ENCODE results near the gene RPL7L1. TPM values are rescaled to one million over a fixed set of nuclear protein-coding genes. Genes with fewer than 3 reads are reported as not detected.
"Not testable (repeated sequence)": the region's sequence is repeated elsewhere in the genome, so short reads cannot be mapped to it uniquely, and the experiment has no call there.

Gene RPL7L1
- 10 to 100 TPM; 50.8 to 60.8 TPM for total RNA-seq
- long read RNA-seq, full-length matches to known transcripts: 12 of 16 reads
- long read RNA-seq, partial matches to known transcripts: 1 of 16 reads
- long read RNA-seq, other reads (novel, unspliced or antisense): 3 of 16 reads

- peak; percentile 81 for DNase-seq
- intact Hi-C loops (cut with DNase I): loop anchor here (5.0 to 10.0 kb wide), 2 partner anchors 132 to 155 kb away; partner anchors contain the start of genes PRPH2 (in 1 of the 2) and TBCC (in 1 of the 2)
- ATAC-seq: peak; percentile 97 to 98
Observed at GRCh38 chr6:42879372-42880239, at the start of gene RPL7L1. RPL7L1 (plus strand) TSS chr6:42879616; CDS start chr6:42879911, 295 bp downstream.

- intact Hi-C loops (cut with DNase I): no loop called here
- no peak for DNase-seq
- ATAC-seq: no peak
Observed at GRCh38 chr6:42831237-42831636, 48.2 kb upstream of the RPL7L1 start.

DNA sequence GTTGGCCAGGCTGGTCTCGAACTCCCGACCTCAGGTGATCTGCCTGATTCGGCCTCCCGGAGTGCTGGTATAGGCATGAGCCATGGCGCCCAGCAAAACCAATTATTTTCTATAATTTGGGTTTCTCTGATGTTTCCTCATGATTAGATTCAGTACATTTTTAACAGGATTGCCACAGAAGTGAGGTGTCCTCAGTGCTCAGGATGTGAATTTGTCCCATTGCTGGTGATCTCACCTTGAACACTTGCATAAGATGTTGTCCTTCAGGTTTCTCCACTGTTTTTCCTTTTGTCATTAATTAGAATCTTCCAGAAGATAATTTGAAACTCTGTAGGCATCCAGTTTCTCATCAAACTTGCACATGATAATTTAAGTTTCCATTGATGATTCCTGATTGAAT lies 45.4 kb upstream of the RPL7L1 start:
- intact Hi-C loops (cut with DNase I): no loop called here
- ATAC-seq: no peak
- no peak for DNase-seq

DNA sequence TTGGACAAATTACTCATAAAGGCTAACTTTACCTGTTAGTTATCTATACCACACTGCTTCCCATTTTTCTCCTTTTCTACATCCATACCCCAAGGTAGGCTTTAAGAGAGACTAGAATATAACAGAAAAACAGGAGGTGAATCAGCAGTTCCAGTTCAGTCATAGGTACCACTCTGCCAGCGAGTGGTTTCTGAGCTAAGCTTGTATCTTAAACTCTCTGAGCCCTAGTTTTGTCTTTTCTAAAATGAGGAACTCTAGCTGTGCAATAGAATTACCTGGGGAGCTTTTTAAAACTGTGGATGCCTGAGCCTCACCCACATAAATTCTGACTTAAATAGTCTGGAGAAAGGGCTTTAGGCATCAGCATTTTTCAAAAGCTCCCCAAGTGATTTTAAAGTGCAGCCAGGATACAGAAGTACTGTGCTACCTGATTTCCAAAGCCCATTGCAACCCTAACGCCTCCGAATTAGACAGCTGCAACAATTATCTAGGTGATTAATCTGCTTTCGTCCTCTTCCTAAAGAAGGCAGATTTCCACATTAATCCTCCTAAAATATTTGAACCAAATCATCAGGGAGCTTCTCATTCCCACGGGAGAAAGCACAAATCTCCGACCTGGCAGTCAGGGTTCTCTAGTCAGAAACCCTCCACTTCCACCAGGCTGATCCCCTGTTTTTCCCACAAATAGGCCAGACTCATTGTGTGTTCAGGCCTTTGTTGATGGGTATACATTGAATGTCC lies 37.4 kb upstream of the RPL7L1 start:
- intact Hi-C loops (cut with DNase I): no loop called here
- no peak for DNase-seq
- no peak for ATAC-seq

DNA sequence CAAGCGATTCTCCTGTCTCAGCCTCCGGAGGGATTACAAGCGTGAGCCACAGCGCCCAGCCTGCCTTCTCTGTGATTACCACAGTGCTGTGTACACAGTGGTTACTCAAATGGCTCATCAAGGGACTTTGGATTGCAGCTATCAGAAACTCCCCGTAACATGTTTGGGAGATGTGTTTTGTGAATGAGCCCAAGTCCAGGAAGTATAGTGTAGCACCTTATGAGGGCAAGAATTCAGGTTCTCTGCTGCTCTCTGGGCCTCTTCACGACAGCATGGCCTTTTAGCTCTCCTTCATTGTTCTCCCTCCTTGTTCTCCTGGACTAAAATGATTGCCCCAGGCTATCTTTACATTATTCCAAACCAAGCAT lies 34.1 kb upstream of the RPL7L1 start:
- DNase-seq: no peak
- intact Hi-C loops (cut with DNase I): no loop called here
- no peak for ATAC-seq

GRCh38 chr6:42846505-42846904 lies 32.9 kb upstream of the RPL7L1 start:
- ATAC-seq (no peak), DNase-seq (no peak)
- intact Hi-C loops (cut with DNase I): no loop called here

DNA sequence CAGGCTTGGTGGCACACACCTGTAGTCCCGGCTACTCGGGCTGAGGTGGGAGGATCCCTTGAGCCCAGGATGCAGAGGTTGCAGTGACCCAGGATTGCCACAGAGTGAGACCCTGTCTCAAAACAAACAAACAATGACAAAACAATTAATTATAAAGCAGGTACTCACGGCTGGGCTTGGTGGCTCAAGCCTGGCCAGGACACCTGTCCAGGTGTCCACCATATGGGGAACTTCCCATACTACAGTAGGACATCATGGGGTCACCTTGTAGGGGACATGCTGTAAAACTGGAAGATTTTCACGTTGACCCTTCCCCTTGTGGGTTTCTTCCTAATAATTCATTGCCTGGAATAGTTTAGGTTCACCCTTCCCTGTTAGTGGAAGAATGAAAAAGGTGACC lies 30.7 kb upstream of the RPL7L1 start:
- no peak for DNase-seq
- intact Hi-C loops (cut with DNase I): no loop called here
- ATAC-seq: no peak

DNA sequence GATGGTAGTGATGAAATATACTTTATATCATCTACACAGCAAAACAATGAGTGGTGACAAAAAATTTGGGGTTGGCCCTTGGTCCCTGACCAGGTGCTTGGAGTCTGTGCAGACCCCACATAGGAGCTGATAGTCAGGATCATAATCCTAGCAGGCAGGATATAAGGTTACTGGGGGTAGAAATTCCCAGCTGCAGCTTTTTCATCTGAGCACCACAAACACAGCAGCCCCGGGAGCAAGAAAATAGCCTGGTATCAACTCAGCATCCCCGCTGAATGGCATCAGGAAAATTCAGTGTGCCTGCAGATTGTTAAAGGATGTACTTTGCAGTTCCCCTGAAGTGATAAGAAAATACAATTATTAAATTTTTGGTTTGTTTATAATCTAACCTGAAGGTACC lies 27.8 kb upstream of the RPL7L1 start:
- no peak for ATAC-seq
- no peak for DNase-seq
- intact Hi-C loops (cut with DNase I): no loop called here

DNA sequence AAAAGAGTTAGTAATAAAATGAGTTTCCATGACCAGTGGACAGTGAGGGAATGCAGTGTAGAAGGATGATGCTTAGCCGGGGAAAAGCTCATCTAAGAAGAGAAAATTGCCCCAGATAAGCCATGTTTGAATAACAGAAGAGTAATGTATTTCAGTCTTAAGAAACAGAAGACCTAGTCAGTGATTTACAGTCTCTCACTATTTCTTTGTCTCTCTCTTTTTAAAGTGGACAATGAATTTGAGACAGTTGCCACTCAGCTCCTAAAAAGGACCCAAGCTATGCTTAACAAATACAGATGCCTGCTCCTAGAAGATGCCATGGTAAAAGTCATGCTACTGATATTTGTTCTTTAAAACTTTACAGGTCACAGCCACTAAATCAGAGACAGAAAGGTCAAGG lies 19.4 kb upstream of the RPL7L1 start:
- intact Hi-C loops (cut with DNase I): no loop called here
- ATAC-seq: no peak
- no peak for DNase-seq

DNA sequence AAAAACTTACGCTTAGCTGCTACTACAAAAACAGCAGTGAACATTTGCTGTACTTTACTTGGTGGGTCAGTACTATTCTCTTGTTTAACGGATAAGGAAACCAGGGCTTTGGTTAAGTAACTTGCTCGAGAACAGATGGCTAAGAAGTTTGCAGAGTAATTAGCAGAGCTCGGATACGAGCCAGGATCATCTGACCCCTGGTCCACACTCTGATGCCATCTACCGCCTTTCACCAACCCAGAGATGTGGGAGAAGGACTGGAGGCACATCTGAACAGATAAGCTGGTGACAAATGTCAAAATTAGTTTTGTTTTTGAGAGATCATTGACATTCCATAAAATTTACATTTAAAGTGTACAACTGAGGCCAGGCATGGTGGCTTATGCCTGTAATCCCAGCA lies 18.9 kb upstream of the RPL7L1 start:
- DNase-seq (no peak), ATAC-seq (no peak)
- intact Hi-C loops (cut with DNase I): no loop called here

DNA sequence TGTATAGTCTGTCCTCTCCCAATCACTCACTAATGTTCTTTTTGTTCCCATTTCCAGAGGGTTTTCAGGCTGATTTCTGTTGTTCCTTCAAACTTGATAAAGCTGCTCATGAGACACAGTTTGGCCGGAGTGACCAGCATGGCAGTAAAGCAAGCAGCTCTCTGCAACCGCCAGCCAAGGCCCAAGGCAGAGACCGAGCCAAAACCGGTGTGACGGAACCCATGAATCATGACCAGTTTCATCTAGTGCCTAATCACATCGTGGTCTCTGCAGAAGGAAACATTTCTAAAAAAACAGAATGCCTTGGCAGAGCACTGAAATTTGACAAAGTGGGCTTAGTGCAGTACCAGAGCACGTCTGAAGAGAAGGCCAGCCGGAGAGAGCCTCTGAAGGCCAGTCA lies 14.8 kb upstream of the RPL7L1 start:
- ATAC-seq (no peak), DNase-seq (peak; percentile 46)
- intact Hi-C loops (cut with DNase I): no loop called here

- DNase-seq (no peak), ATAC-seq (no peak)
- intact Hi-C loops (cut with DNase I): loop anchor here in 1 of 2 donors (10.0 kb wide), 1 partner anchor 146 kb away; the partner anchor contains the start of gene PRPH2
Observed at GRCh38 chr6:42870145-42870936, 9.1 kb upstream of the RPL7L1 start.

DNA sequence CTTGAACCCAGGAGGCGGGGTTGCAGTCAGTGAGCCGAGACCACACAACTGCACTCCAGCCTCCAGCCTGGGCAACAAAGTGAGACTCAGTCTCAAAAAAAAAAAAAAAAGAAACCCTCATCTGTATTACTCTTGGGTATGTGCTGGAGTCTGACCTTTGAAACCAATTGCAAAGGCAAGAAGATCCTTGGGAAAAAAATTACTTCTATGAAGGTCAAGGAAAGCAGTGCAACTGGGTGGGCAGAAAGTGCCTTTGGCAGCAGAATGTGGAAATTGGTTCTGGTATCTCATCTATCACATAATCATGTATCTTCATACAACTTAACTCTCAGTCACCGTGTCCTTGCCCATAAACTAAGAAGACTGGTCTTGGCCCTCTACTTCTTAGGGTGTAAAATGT lies 7.7 kb upstream of the RPL7L1 start:
- DNase-seq (no peak), ATAC-seq (no peak)
- intact Hi-C loops (cut with DNase I): loop anchor here in 1 of 2 donors (10.0 kb wide), 1 partner anchor 147 kb away; the partner anchor contains the start of gene PRPH2

GRCh38 chr6:42873313-42873712 lies 6.1 kb upstream of the RPL7L1 start:
- no peak for DNase-seq
- intact Hi-C loops (cut with DNase I): loop anchor here in 1 of 2 donors (10.0 kb wide), 1 partner anchor 149 kb away; the partner anchor contains the start of gene PRPH2
- ATAC-seq: no peak

DNA sequence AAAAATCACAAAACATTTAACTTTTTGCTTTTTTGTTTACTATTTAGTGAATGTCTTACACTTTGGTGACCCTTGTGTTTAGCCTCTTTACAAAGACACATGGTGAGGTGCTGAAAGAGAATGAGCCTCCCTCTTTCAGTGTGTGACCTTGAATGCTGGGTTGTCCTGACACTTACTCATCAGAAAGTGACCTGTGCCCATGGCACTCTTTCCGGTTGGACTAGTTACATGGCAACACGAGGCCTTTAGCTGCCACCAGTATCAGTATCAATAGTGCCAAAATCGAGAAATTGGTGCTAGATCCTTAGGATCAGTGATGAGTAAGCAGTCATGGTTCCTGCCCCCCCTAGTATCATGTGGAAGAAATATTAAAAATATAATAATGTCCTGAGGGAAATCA lies 1.7 kb upstream of the RPL7L1 start:
- ATAC-seq (no peak), DNase-seq (no peak)
- intact Hi-C loops (cut with DNase I): loop anchor here (2.0 to 10.0 kb wide), 3 partner anchors 130 to 217 kb away; partner anchors contain the start of genes PRPH2 (in 1 of the 2) and TBCC (in 1 of the 2)

DNA sequence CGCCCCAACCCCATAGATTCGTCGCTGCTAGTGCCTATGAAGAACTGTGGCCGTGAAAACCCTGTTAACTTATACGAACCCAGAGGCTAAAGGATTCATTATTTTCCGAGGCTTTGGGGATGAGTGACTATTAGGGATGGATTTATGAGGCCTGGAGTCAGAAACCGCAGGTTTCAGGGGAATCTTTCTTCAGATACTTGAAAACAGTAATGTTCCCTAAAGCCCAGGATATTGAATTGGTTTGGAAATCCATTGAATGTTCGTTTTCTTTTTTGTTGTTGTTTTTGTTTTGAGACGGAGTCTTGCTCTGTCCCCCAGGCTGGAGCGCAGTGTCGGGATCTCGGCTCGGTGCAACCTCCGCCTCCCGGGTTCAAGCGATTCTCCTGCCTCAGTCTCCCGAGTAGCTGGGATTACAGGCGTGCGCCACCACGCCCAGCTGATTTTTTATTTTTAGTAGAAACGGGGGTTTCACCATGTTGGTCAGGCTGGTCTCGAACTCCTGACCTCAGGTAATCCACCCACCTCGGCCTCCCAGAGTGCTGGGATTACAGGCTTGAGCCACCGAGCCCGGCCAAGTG lies 913 bp downstream of the RPL7L1 start:
- intact Hi-C loops (cut with DNase I); ATAC-seq; DNase-seq: not testable (repeated sequence)

DNA sequence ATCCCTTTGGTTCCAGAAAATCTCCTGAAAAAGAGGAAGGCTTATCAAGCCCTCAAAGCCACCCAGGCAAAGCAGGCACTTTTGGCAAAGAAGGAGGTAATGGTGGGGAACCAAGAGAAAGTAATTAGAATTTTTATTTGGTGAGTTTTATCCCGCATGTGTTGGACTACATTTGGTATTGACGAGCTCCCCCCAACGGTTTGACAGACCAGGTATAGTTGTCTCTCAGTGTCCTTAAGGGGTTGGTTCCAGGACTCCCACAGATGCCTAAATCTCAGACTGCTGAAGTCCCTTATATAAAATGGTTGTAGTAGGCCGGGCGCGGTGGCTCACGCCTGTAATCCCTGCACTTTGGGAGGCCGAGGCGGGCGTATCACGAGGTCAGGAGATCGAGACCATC lies 1.5 kb downstream of the RPL7L1 start:
- ATAC-seq; DNase-seq; intact Hi-C loops (cut with DNase I): not testable (repeated sequence)

DNA sequence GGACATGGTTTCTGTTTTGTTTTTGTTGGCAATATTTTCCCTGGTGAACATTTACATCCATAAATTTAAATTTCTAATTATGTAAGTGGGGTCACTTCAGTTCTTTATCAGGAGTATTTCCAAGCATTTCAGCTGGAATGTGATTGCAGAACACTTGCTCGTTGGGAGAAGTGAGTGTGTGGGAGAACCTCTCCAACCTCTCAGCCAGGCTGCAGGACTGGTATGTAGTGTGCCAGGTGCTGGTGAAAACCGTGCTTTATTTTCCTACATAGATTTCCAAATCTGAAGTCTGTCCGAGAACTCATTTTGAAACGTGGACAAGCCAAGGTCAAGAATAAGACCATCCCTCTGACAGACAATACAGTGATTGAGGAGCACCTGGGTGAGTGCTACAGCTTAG lies 6.3 kb downstream of the RPL7L1 start:
- no peak for DNase-seq
- no peak for ATAC-seq
- intact Hi-C loops (cut with DNase I): no loop called here

DNA sequence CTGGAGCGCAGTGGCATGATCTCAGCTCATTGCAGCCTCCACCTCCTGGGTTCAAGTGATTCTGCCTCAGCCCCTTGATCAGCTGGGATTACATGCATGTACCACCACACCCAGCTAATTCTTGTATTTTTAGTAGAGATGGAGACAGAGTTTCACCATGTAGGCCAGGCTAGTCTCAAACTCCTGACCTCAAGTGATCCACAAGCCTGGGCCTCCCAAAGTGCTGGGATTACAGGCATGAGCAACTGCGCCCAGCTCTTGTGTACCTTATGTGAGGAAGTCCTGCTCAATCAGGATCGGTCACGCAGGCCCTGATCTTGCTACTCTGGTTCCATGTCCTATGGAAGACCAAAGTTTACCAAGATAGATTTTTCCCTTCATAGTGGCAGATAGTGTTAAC lies 8.8 kb downstream of the RPL7L1 start:
- DNase-seq; intact Hi-C loops (cut with DNase I); ATAC-seq: not testable (repeated sequence)
